NCI-H1930 (cell line): ENCODE measurements around the gene IRAK4.
"Not testable (repeated sequence)": the region's sequence is repeated elsewhere in the genome, so short reads cannot be mapped to it uniquely, and the experiment has no call there.

Experiments used
- DNase-seq, 2 experiments: peaks; one replicate each; lab custom pipeline; 2025; lab: John Stamatoyannopoulos, UW

IRAK4 gene

DNA sequence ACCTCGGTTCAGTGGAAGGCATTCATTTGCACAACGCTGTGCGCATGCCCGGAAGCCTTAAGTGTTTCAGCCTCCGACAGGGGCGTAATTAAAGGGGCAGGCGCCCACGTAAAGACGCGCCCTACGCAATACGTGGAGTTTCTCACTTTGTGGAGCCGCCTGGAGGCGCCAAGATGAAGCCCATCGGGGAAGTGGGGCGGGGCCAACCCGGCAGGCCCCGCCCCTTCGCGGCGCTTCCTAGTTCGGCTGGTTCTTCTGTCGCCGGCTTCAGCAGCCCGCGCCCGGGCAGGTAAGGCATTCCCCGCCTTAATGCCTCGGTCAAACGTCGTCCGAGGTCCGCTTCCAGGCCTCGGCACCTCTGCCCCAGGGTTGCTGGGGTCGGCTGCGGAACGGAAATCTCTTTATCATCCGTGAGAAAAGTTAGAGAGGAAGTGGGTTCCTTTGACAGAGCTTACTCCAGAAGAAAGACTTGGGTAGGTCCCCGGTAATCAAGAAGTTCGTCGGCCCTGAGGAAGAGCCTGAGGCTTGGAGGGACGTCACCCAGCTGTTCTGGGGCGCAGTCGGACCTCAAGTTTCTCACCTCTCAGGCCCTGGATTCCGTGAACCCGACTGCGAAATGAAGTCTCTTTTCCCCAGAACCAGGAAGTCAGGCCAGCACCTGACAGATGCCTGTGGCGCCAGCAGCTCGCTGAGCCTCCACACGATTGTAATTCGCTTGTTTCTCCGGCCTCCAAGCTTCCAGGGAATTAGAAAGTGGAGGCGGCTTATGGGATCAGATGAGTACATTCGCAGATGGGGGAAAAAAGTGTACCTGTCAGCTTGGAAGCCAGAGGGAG lies at the start of gene IRAK4, which contains the start of gene PUS7L:
Gene IRAK4 (plus strand): TSS at position 224 of the 836 bp plus-strand sequence. CDS start 9,161 bp downstream, outside the sequence.
Gene PUS7L (minus strand): TSS at position 63 of the 836 bp plus-strand sequence. CDS start 3,545 bp downstream, outside the sequence.
- DNase-seq: peak; percentile 100

DNA sequence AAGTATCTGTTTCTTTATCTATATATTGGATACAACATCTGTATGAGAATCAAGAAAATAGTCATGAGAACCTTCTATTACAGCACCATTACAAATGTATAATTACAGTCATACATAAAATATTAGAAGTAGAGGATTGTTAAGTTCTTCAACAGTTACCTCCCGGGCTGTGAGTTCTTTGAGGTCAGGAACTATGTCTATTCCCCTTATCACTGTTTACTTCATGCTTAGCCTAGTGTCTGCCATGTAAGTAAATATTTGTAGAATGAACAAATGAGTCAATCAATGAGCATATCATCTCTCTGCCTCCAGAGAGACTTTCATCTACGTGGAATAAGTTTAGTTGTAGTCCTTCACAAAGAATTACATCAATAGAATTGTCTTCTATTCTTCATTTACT lies 47.4 kb upstream of the IRAK4 start:
- no peak for DNase-seq

DNA sequence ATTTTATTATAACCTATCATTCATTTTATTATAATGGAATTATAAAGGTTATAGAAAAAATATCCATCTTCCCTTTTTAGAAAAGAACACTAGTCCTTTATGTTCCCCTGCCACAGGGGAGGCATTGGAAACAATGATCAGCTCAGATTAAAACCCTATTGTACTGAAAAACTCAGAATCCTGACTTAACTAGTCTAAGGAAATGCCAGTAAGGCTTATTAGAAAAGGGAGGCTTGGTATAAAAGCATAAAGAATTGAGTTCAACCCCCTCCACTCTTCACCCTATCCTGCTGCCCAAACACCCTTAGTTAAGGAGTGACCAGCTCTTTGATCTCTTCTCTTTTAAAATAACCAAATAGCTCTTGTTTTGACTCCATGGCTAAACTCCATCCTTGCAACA lies 36.1 kb upstream of the IRAK4 start:
- no peak for DNase-seq

DNA sequence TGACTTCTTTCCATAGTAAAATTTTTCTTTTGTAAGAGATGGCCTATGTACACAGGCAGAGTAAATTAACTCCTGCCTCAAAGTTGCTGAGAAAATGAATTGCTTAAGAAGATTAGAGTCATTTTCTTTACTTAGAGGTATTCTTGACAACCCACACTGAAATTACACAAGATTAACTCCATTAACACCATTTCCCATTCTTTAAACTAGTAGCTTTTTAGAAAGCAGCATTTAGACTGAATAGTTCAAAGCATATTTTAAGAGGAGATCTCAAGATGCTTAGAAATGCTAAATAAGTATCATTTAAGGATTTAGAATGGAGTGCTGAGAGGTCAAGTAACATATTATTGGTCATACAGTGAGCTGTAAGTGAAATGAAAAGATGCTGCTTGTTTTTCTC lies 35.6 kb upstream of the IRAK4 start:
- DNase-seq: no peak

- DNase-seq: no peak
These were observed 30.6 kb upstream of the IRAK4 start for GRCh38 chr12:43728117-43728516.

GRCh38 chr12:43728698-43729097 lies 30.1 kb upstream of the IRAK4 start:
- no peak for DNase-seq

- DNase-seq: no peak
These were observed 28.5 kb upstream of the IRAK4 start for GRCh38 chr12:43730283-43730682.

- no peak for DNase-seq
These were observed 25.1 kb upstream of the IRAK4 start for GRCh38 chr12:43733687-43734086.

GRCh38 chr12:43736927-43737440 lies 21.8 kb upstream of the IRAK4 start:
- no peak for DNase-seq

DNA sequence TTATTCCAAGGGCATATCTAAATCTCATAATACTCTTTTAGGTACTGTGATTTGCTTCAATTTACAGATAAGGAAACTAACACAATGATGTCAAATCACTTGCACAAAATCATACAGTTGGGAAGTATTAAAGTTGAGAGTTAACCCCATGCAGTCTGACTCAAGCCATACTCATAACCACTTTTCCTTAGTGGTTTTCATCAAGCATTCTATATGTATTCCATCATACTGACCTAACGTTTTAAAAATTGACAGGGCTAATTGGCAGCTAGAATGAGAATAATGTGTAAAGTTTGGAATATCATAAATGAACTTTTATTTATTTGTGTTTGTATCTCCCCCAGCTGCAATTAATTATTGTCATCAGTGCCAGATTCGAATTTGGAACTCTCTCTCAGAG lies 21.1 kb upstream of the IRAK4 start:
- DNase-seq: no peak

DNA sequence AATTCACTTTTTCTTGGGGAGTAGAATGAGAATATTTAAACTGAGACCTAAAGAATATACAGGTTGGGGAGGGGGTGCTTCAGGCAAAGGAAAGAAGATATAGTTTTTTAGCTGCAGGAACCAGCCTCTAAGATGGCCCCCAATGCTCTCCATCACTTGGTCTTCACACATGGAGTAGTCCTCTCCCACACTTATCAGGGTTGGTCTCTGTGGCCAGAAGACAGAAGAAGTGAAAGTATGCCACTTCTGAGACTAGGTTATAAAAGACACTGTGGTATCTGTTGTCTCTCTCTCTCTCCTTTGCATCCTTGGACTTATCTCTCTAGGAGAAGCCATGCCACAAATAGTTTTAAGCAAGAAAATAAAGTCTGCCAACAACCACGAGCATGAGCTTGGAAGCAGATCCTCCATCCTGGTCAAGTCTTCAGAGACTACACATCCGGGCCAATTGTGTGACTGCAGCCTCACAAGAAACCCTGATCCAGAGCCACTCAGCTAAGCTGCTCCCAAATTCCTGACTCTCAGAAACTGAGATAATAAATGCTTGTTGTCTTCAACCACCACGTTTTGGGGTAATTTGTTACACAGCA lies 18.1 kb upstream of the IRAK4 start:
- no peak for DNase-seq

DNA sequence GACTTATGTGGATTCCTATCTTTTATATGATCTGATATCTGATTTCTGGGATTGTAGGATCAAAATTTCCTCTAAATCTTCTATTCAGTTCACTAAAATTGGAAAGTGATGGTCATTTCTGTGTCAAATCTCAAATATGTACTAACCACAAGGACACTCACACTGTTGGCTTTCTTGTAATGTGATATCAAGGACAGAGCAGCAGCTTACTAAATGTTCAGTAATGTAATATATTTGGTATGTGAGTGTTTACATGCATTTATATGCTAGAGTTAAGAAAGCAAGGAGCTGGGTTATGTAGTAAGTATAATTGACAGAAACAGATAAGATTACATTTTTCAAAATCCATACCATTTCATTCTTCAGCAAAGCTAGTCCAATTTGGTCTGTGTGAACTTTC lies 16.6 kb upstream of the IRAK4 start:
- no peak for DNase-seq

GRCh38 chr12:43744826-43745225 lies 13.9 kb upstream of the IRAK4 start:
- DNase-seq: no peak

GRCh38 chr12:43749016-43749415 lies 9.7 kb upstream of the IRAK4 start:
- DNase-seq: no peak

- DNase-seq: no peak
These were observed 7.9 kb upstream of the IRAK4 start for GRCh38 chr12:43750814-43751213.

DNA sequence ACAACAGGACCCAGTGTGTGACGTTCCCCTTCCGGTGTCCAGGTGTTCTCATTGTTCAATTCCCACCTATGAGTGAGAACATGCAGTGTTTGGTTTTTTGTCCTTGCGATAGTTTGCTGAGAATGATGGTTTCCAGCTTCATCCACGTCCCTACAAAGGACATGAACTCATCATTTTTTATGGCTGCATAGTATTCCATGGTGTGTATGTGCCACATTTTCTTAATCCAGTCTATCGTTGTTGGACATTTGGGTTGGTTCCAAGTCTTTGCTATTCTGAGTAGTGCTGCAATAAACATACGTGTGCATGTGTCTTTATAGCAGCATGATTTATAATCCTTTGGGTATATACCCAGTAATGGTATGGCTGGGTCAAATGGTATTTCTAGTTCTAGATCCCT lies 7.4 kb upstream of the IRAK4 start:
- DNase-seq: not testable (repeated sequence)

DNA sequence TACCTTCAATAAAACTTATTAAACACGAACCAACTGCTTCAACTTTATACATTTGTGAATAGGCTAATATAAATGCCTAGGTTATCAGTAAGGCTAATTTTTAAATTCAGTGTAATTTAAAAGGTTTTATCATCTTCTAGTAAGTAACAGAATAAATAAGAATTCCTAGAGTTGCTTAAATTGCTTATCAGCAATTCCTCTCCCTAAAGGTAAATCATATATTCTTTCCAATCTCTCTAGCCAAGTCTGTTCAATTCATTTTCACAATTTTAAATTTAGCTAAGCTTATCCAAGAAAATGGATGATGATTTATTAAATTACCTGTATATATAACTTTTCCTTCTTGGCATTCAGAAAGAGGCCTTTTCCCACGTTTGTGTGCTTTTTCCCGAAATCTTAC lies 4.7 kb upstream of the IRAK4 start:
- no peak for DNase-seq

- DNase-seq: peak; percentile 78 to 79
These were observed 464 bp upstream of the IRAK4 start for GRCh38 chr12:43758247-43758727.

DNA sequence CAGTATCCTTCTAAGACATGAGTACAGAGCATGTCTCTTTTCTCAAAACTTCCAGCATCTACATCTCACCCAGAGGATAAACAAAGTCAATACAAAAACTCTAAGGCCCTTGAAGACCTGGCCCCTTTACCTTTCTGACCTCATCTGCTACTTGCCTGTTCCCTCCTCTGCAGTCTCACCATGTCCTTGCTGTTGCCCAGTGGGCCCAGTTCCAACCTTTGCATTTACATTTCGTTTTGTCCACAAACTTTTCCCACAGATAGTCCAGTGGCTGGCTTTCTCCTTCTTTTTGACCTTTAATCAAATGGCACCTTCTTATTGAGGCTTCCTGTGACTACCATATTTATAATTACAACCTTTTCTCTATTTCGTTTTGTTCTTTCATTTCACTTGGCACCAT lies 1.6 kb downstream of the IRAK4 start:
- DNase-seq: no peak

DNA sequence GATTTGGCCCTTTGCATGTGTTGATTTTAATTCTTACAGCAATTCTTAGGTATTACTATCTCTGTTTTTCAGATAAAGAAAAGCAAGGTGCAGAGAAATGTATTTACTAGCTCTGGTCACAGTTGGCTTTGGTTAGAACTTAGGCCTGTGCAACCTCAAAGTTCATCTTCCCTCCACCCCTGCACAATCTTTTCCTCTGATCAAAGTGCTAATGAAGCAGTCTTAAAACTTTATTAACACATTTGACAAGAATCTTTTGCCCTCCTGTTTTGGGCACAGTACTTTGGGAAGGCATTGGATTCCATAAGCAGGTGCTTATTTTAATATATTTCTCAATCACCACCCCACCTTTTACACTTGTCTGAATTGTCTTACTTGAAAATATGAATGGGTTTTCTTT lies 2.7 kb downstream of the IRAK4 start:
- no peak for DNase-seq

GRCh38 chr12:43762596-43762995 lies 3.8 kb downstream of the IRAK4 start:
- no peak for DNase-seq

DNA sequence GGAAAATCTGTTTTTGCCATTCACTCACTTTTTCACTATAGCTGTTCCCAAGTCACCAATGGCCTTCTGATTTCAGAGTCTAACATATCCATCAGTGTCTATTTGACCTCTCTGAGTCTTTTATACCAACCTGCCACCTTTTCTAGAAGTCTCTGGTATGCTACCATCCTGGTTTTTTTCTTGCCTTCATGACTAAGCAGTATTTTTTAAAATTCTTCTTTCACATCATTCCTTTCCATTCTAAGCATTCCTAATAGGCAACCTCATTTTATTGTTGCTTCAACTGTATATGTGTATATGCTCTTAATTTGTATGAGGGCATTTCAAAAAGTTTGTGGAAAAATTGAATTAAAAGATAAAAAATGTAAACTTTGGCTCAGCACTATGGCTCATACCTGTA lies 5.0 kb downstream of the IRAK4 start:
- DNase-seq: no peak

DNA sequence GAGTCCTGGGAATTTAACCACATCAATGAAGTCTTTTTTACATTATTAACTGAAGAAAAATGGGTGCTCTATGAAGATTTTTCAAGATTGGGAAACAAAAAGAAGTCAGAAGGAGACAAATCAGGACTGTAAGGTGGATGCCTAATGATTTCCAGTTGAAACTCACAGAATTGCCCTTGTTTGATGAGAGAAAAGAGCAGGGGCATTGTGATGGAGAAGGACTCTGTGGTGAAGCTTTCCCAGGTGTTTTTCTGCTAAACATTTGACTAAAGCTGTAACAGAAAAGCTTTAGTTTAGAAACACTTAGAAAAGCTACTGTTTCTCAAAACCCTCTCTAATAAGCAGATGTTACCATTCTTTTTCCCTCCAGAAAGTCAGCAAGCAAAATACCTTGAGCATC lies 5.8 kb downstream of the IRAK4 start:
- DNase-seq: no peak
